ENCODE measurements around the gene MAPKAPK3. TPM values are rescaled to one million over a fixed set of nuclear protein-coding genes. Genes with fewer than 3 reads are reported as not detected.

Gene MAPKAPK3
- total RNA-seq, 6 donors from 2014 or later = 30.2 to 102 (median 70.1) TPM

DNA sequence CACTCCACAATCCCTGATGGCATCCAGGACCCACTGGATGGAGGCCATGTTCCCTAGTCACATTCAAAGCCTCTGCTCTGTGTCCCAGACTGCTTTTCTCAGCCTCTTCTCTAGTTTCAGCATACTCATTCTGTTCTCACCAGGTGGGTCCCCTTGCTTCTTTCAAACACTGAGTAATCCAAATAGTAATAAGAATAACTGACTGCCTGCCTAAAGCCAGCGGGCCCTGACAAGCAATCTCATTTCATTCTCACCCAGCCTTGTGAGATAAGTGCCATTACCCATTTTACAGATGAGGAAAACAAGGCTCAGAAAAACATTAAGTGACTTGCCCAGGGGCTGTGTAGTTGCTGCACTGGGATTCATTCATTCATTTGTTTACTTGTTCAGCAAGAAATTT lies 25.4 kb downstream of the MAPKAPK3 start:
- WGBS, 2 donors = 95 to 100% methylated on average over 1 of the region's 1 CpG
- Histone ChIP-seq H3K27ac (no peak overlapping the region), H3K36me3 (peaks cover 9 to 77% (median 68%) of the 10 kb centered on the region in 4 donors), H3K4me1 (no peaks in the 10 kb centered on the region), H3K9me3 (no peaks in the 10 kb centered on the region), H3K4me3 (no peak overlapping the region), H3K27me3 (no peaks in the 10 kb centered on the region)
- TF ChIP-seq POLR2AphosphoS5 (IDR thresholded peaks at IDR 0.05) = no peak
- TF ChIP-seq EP300 (IDR thresholded peaks at IDR 0.05) = no peak
- no peak for TF ChIP-seq POLR2A (IDR thresholded peaks at IDR 0.05)
- TF ChIP-seq, protein P1, sequence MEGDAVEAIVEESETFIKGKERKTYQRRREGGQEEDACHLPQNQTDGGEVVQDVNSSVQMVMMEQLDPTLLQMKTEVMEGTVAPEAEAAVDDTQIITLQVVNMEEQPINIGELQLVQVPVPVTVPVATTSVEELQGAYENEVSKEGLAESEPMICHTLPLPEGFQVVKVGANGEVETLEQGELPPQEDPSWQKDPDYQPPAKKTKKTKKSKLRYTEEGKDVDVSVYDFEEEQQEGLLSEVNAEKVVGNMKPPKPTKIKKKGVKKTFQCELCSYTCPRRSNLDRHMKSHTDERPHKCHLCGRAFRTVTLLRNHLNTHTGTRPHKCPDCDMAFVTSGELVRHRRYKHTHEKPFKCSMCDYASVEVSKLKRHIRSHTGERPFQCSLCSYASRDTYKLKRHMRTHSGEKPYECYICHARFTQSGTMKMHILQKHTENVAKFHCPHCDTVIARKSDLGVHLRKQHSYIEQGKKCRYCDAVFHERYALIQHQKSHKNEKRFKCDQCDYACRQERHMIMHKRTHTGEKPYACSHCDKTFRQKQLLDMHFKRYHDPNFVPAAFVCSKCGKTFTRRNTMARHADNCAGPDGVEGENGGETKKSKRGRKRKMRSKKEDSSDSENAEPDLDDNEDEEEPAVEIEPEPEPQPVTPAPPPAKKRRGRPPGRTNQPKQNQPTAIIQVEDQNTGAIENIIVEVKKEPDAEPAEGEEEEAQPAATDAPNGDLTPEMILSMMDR (IDR thresholded peaks at IDR 0.05) = no peak
- no peak for ATAC-seq (ENCODE audit: low FRiP score in 2 of 2)
- no peak for DNase-seq

DNA sequence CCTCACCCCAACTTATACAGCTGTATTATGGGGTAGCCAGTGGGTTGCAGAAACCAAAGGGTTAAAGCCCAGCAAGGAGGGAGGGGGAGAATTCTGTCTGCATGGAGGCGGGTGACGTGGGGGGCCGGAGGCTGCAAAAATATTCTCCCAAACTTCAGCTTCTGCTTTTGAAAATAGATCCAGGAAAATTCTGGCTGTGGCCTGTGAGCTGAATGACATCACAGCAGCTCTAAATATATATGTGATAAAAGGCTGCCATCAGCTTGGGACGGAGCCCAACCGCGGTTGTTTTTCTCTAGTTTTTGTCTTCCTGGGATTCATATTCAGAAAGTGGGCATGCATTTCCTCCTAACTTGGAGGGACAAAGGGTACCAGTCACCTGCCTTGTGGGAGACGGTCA lies 27.6 kb downstream of the MAPKAPK3 start:
- DNase-seq = no peak

DNA sequence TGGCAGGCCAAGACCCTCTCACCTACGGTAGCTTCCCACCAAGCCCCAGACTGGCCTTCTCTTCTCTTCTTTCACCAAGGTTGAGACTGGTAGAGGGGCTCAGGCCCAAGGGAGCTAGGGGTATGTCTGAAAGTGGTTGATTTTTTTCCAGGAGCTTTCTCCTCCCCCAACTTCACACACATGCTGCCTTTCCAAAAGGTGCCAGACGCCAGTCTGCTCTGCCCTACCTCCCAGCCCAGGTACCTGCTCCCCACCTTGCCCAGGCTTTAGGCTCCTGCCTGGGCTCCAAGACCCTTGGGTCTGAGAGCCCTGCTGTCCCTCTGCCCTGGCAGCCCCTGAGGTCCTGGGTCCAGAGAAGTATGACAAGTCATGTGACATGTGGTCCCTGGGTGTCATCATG lies 28.4 kb downstream of the MAPKAPK3 start:
- WGBS, 2 donors = 87 to 100% methylated on average over 2 of the region's 2 CpGs
- Histone ChIP-seq H3K27ac (no peak overlapping the region), H3K9me3 (no peaks in the 10 kb centered on the region), H3K36me3 (peaks cover 9 to 86% (median 75%) of the 10 kb centered on the region in 4 donors), H3K27me3 (no peaks in the 10 kb centered on the region), H3K4me1 (no peaks in the 10 kb centered on the region), H3K4me3 (no peak overlapping the region)
- DNase-seq = no peak
- ATAC-seq (ENCODE audit: low FRiP score in 2 of 2) = no peak
- TF ChIP-seq POLR2A (IDR thresholded peaks at IDR 0.05) (no peak), EP300 (IDR thresholded peaks at IDR 0.05) (no peak), POLR2AphosphoS5 (IDR thresholded peaks at IDR 0.05) (no peak)
- TF ChIP-seq, protein P1 (IDR thresholded peaks at IDR 0.05) = no peak

More for the DNA sequence above, 27.6 kb downstream of the MAPKAPK3 start:
- H3K27ac ChIP-seq = no peak overlapping the region
- H3K4me1 ChIP-seq = no peaks in the 10 kb centered on the region
- no peaks in the 10 kb centered on the region for H3K9me3 ChIP-seq
- H3K4me3 ChIP-seq = no peak overlapping the region
- TF ChIP-seq EP300 (IDR thresholded peaks at IDR 0.05) (no peak), POLR2AphosphoS5 (IDR thresholded peaks at IDR 0.05) (no peak), POLR2A (IDR thresholded peaks at IDR 0.05) (no peak)
- TF ChIP-seq, protein P1 (IDR thresholded peaks at IDR 0.05) = no peak
- H3K27me3 ChIP-seq = no peaks in the 10 kb centered on the region
- no peak for ATAC-seq (ENCODE audit: low FRiP score in 2 of 2)
- WGBS, 2 donors = 76% methylated on average over 7 of the region's 7 CpGs
- H3K36me3 ChIP-seq = peaks cover 9 to 91% (median 80%) of the 10 kb centered on the region in 4 donors

- 68 to 71% methylated on average over 5 of the region's 6 CpGs for WGBS, 2 donors
- H3K36me3 ChIP-seq = peaks cover 5 to 57% (median 46%) of the 10 kb centered on the region in 4 donors
- no peak for ATAC-seq (ENCODE audit: low FRiP score in 2 of 2)
These were observed 31.4 kb downstream of the MAPKAPK3 start for GRCh38 chr3:50648313-50648712.

More at GRCh38 chr3:50648313-50648712, 31.4 kb downstream of the MAPKAPK3 start:
- no peak for DNase-seq
- no peaks in the 10 kb centered on the region for H3K9me3 ChIP-seq
- no peaks in the 10 kb centered on the region for H3K27me3 ChIP-seq
- no peak overlapping the region for H3K27ac ChIP-seq
- H3K4me3 ChIP-seq = no peak overlapping the region
- TF ChIP-seq POLR2A (IDR thresholded peaks at IDR 0.05) (no peak), POLR2AphosphoS5 (IDR thresholded peaks at IDR 0.05) (no peak), EP300 (IDR thresholded peaks at IDR 0.05) (no peak)
- TF ChIP-seq, protein P1 (IDR thresholded peaks at IDR 0.05) = no peak
- H3K4me1 ChIP-seq = no peaks in the 10 kb centered on the region

Measured in upper lobe of left lung (tissue), 6 donors.